Measurements from ENCODE around the gene PRKRIP1. TPM values are rescaled to one million over a fixed set of nuclear protein-coding genes. Genes with fewer than 3 reads are reported as not detected.
A peak's percentile ranks its signal among the peaks of the same experiment; 100 is the strongest.
"Not testable (repeated sequence)": the region's sequence is repeated elsewhere in the genome, so short reads cannot be mapped to it uniquely, and the experiment has no call there.

The PRKRIP1 gene
- total RNA-seq, 1 donor from 2014 or later = 37.3 TPM

- H3K4me2 ChIP-seq (ENCODE audit: low read length) = peak overlapping the region; percentile 77
- H3K27ac Mint-ChIP-seq (ENCODE audit: unreplicated experiment) = peak overlapping the region; percentile 91
Measured at GRCh38 chr7:102364394-102364886, 31.7 kb upstream of the PRKRIP1 start.

DNA sequence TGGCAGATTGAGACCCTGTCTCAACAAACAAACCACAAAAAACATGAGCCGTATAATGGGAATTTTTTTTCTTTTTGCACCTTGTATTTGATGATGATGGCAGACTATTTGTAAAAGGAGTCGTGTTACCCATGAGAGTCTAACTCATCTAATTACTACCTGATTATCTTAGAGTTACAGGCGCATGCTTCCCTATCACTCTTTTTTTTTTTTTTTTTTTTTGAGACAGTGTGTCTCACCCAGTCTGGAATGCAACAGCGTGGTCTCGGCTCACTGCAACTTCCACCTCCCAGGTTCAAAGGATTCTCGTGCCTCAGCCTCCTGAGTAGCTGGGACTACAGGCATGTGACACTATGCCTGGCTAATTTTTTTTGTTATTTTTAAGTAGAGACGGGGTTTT is 30.8 kb upstream of the PRKRIP1 start:
- H3K4me3 ChIP-seq (ENCODE audit: insufficient read depth, low read depth, low read length); FAIRE-seq; H3K9ac ChIP-seq (ENCODE audit: low read length); H3K36me3 Mint-ChIP-seq (ENCODE audit: low read depth, unreplicated experiment); DNase-seq (ENCODE audit: low read depth); H3K27me3 Mint-ChIP-seq (ENCODE audit: low read depth, unreplicated experiment); H3K4me1 ChIP-seq (ENCODE audit: insufficient read depth, low read length); H3K4me2 ChIP-seq (ENCODE audit: low read length); H3K36me3 ChIP-seq (ENCODE audit: insufficient read depth, low read length); H3K27ac ChIP-seq (ENCODE audit: low read depth, low read length); H2AFZ ChIP-seq (ENCODE audit: low read depth, low read length); H3K4me1 Mint-ChIP-seq (ENCODE audit: low read depth, unreplicated experiment); H3K27me3 ChIP-seq (ENCODE audit: insufficient read depth, low read length); H4K20me1 ChIP-seq (ENCODE audit: insufficient read depth, low read length); H3K9me3 ChIP-seq (ENCODE audit: insufficient read depth, low read depth, low read length); H3K9me3 Mint-ChIP-seq (ENCODE audit: unreplicated experiment): not testable (repeated sequence)
- H3K4me3 Mint-ChIP-seq (ENCODE audit: unreplicated experiment) = peak overlapping the region; percentile 79
- H3K79me2 ChIP-seq (ENCODE audit: insufficient read depth, low read length) = peaks cover 19% of the 10 kb centered on the region
- peak overlapping the region; percentile 50 for H3K27ac Mint-ChIP-seq (ENCODE audit: unreplicated experiment)

More at GRCh38 chr7:102364394-102364886, 31.7 kb upstream of the PRKRIP1 start:
- H3K4me1 ChIP-seq (ENCODE audit: insufficient read depth, low read length); H3K27me3 Mint-ChIP-seq (ENCODE audit: low read depth, unreplicated experiment); H3K9me3 ChIP-seq (ENCODE audit: insufficient read depth, low read depth, low read length); H3K36me3 ChIP-seq (ENCODE audit: insufficient read depth, low read length); FAIRE-seq; H3K4me1 Mint-ChIP-seq (ENCODE audit: low read depth, unreplicated experiment); H3K9me3 Mint-ChIP-seq (ENCODE audit: unreplicated experiment); DNase-seq (ENCODE audit: low read depth); H3K36me3 Mint-ChIP-seq (ENCODE audit: low read depth, unreplicated experiment); H2AFZ ChIP-seq (ENCODE audit: low read depth, low read length); H3K27me3 ChIP-seq (ENCODE audit: insufficient read depth, low read length); H4K20me1 ChIP-seq (ENCODE audit: insufficient read depth, low read length): not testable (repeated sequence)
- H3K4me3 Mint-ChIP-seq (ENCODE audit: unreplicated experiment) = peak overlapping the region; percentile 96
- Histone ChIP-seq H3K4me3 (ENCODE audit: insufficient read depth, low read depth, low read length) (peak overlapping the region; percentile 66), H3K9ac (ENCODE audit: low read length) (peak overlapping the region; percentile 93), H3K79me2 (ENCODE audit: insufficient read depth, low read length) (peaks cover 17% of the 10 kb centered on the region), H3K27ac (ENCODE audit: low read depth, low read length) (peak overlapping the region; percentile 66)

GRCh38 chr7:102370038-102370437 is 26.1 kb upstream of the PRKRIP1 start:
- not testable (repeated sequence) for H3K4me1 ChIP-seq (ENCODE audit: insufficient read depth, low read length); H3K36me3 ChIP-seq (ENCODE audit: insufficient read depth, low read length); H3K4me1 Mint-ChIP-seq (ENCODE audit: low read depth, unreplicated experiment); H3K27ac ChIP-seq (ENCODE audit: low read depth, low read length); H2AFZ ChIP-seq (ENCODE audit: low read depth, low read length); H3K9me3 Mint-ChIP-seq (ENCODE audit: unreplicated experiment); H3K4me2 ChIP-seq (ENCODE audit: low read length); H3K4me3 ChIP-seq (ENCODE audit: insufficient read depth, low read depth, low read length); H3K4me3 Mint-ChIP-seq (ENCODE audit: unreplicated experiment); H3K27me3 Mint-ChIP-seq (ENCODE audit: low read depth, unreplicated experiment); FAIRE-seq; H3K27me3 ChIP-seq (ENCODE audit: insufficient read depth, low read length); H3K36me3 Mint-ChIP-seq (ENCODE audit: low read depth, unreplicated experiment); DNase-seq (ENCODE audit: low read depth); H3K9me3 ChIP-seq (ENCODE audit: insufficient read depth, low read depth, low read length); H3K27ac Mint-ChIP-seq (ENCODE audit: unreplicated experiment); H4K20me1 ChIP-seq (ENCODE audit: insufficient read depth, low read length); H3K9ac ChIP-seq (ENCODE audit: low read length)
- peaks cover 32% of the 10 kb centered on the region for H3K79me2 ChIP-seq (ENCODE audit: insufficient read depth, low read length)

DNA sequence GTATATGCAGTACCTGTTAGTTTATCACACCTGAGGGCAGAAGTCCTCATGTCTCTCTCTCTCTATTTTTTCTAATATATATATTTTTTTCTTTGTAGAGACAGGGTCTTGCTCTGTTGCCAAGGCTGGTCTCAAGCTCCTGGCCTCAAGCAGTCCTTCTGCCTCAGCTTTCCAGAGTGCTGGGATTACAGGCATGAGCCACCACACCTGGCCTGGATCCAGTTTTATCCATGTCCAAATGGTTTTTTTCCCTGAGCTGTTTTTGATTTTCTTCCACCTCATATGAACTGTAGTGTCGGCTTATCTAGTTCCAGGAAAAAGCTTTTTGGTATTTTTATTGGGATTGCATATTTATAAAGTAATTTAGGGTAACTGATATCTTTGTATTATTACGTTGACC is 23.4 kb upstream of the PRKRIP1 start:
- H3K9me3 Mint-ChIP-seq (ENCODE audit: unreplicated experiment); H2AFZ ChIP-seq (ENCODE audit: low read depth, low read length); H3K9me3 ChIP-seq (ENCODE audit: insufficient read depth, low read depth, low read length); H3K4me2 ChIP-seq (ENCODE audit: low read length); H3K4me3 ChIP-seq (ENCODE audit: insufficient read depth, low read depth, low read length); H3K27ac Mint-ChIP-seq (ENCODE audit: unreplicated experiment); H3K4me1 Mint-ChIP-seq (ENCODE audit: low read depth, unreplicated experiment); H3K4me1 ChIP-seq (ENCODE audit: insufficient read depth, low read length); H3K27ac ChIP-seq (ENCODE audit: low read depth, low read length); H3K36me3 ChIP-seq (ENCODE audit: insufficient read depth, low read length); FAIRE-seq; DNase-seq (ENCODE audit: low read depth); H4K20me1 ChIP-seq (ENCODE audit: insufficient read depth, low read length); H3K9ac ChIP-seq (ENCODE audit: low read length); H3K27me3 Mint-ChIP-seq (ENCODE audit: low read depth, unreplicated experiment); H3K27me3 ChIP-seq (ENCODE audit: insufficient read depth, low read length); H3K4me3 Mint-ChIP-seq (ENCODE audit: unreplicated experiment): not testable (repeated sequence)
- H3K36me3 Mint-ChIP-seq (ENCODE audit: low read depth, unreplicated experiment) = peaks cover 15% of the 10 kb centered on the region
- peaks cover 24% of the 10 kb centered on the region for H3K79me2 ChIP-seq (ENCODE audit: insufficient read depth, low read length)

Measured in astrocyte (in vitro differentiated cells and primary cell).